Measurements from ENCODE around the gene FLVCR1.
"Not testable (repeated sequence)": the region's sequence is repeated elsewhere in the genome, so short reads cannot be mapped to it uniquely, and the experiment has no call there.

Gene FLVCR1

GRCh38 chr1:212857992-212858460, at the start of gene FLVCR1:
Gene FLVCR1, plus strand, starts transcription at chr1:212858275. Its CDS starts 178 bp downstream, at chr1:212858453.
- peak; percentile 97 for DNase-seq (ENCODE audit: low spot score)

- DNase-seq (ENCODE audit: low spot score), result no peak
Measured at GRCh38 chr1:212814537-212815334, 43.3 kb upstream of the FLVCR1 start.

- no peak for DNase-seq (ENCODE audit: low spot score)
Measured at GRCh38 chr1:212816567-212817278, 41.4 kb upstream of the FLVCR1 start.

- DNase-seq (ENCODE audit: low spot score), result peak; percentile 8
Measured at GRCh38 chr1:212819726-212820125, 38.3 kb upstream of the FLVCR1 start.

- no peak for DNase-seq (ENCODE audit: low spot score)
Measured at GRCh38 chr1:212820969-212821368, 37.1 kb upstream of the FLVCR1 start.

GRCh38 chr1:212822956-212823355, 35.1 kb upstream of the FLVCR1 start:
- DNase-seq (ENCODE audit: low spot score), result no peak

- no peak for DNase-seq (ENCODE audit: low spot score)
Measured at GRCh38 chr1:212824201-212824600, 33.9 kb upstream of the FLVCR1 start.

GRCh38 chr1:212825798-212826452, 32.1 kb upstream of the FLVCR1 start:
- DNase-seq (ENCODE audit: low spot score), result no peak

GRCh38 chr1:212827171-212827776, 30.8 kb upstream of the FLVCR1 start:
- DNase-seq (ENCODE audit: low spot score), result no peak

- no peak for DNase-seq (ENCODE audit: low spot score)
Measured at GRCh38 chr1:212827831-212828278, 30.2 kb upstream of the FLVCR1 start.

GRCh38 chr1:212828395-212828794, 29.7 kb upstream of the FLVCR1 start:
- DNase-seq (ENCODE audit: low spot score), result no peak

GRCh38 chr1:212833211-212834207, 24.6 kb upstream of the FLVCR1 start:
- DNase-seq (ENCODE audit: low spot score), result not testable (repeated sequence)

- no peak for DNase-seq (ENCODE audit: low spot score)
Measured at GRCh38 chr1:212838145-212838544, 19.9 kb upstream of the FLVCR1 start.

- not testable (repeated sequence) for DNase-seq (ENCODE audit: low spot score)
Measured at GRCh38 chr1:212844521-212844920, 13.6 kb upstream of the FLVCR1 start.

GRCh38 chr1:212847549-212847948, 10.5 kb upstream of the FLVCR1 start, which contains the start of gene SPATA45:
Gene SPATA45, minus strand, starts transcription at chr1:212847649. Its CDS starts 11,500 bp downstream, at chr1:212836149.
- DNase-seq (ENCODE audit: low spot score), result no peak

- DNase-seq (ENCODE audit: low spot score), result no peak
Measured at GRCh38 chr1:212852105-212852688, 5.9 kb upstream of the FLVCR1 start.

GRCh38 chr1:212853658-212854057, 4.4 kb upstream of the FLVCR1 start:
- no peak for DNase-seq (ENCODE audit: low spot score)

GRCh38 chr1:212856755-212857154, 1.3 kb upstream of the FLVCR1 start:
- no peak for DNase-seq (ENCODE audit: low spot score)

GRCh38 chr1:212858461-212859265, 588 bp downstream of the FLVCR1 start:
- DNase-seq (ENCODE audit: low spot score), result peak; percentile 18

Measured in germinal center (tissue), 1 donor.